D721Med (cell line): ENCODE measurements around the gene PIGZ.
A peak's percentile ranks its signal among the peaks of the same experiment; 100 is the strongest.

Source experiments
- DNase-seq: peaks from one replicate; pipeline ENCODE4 v3.0.0; 2011; ENCODE audit warnings: low spot score; ENCODE audit not compliant: insufficient read length
- FAIRE-seq: peaks from 2 replicates; lab custom pipeline; 2011; peaks lifted over from hg19 to GRCh38; lab: Jason Lieb, UNC
- TF ChIP-seq, protein P1 (sequence below): IDR thresholded peaks from 2 replicates; pipeline ENCODE4 v1.5.1; 2012; ENCODE audit warnings: mild to moderate bottlenecking, control low read depth; ENCODE audit not compliant: insufficient read depth; ENCODE audit errors: missing control alignments

Gene PIGZ

DNA sequence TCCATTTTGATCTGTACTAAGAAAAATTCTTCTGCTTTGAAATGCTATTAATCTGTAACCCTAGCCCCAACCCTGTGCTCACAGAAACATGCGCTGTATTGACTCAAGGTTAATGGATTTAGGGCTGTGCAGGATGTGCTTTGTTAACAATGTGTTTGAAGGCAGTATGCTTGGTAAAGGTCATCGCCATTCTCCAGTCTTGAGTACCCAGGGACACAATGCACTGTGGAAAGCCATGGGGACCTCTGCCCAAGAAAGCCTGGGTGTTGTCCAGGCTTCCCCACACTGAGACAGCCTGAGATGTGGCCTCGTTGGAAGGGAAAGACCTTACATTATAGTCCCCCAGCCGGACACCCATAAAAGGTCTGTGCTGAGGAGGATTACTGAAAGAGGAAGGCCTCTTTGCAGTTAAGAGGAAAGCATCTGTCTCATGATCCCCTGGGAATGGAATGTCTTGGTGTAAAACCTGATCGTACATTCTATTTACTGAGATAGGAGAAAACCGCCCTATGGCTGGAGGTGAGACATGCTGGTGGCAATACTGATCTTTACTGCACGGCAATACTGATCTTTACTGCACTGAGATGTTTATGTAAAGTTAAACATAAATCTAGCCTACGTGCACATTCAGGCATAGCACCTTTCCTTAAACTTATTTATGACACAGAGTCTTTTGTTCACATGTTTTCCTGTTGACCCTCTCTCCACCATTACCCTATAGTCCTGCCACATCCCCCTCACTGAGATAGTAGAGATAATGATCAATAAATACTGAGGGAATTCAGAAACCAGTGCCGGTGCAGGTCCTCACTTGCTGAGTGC, 6.3 kb downstream of the PIGZ start:
- no peak for FAIRE-seq
- DNase-seq = no peak

DNA sequence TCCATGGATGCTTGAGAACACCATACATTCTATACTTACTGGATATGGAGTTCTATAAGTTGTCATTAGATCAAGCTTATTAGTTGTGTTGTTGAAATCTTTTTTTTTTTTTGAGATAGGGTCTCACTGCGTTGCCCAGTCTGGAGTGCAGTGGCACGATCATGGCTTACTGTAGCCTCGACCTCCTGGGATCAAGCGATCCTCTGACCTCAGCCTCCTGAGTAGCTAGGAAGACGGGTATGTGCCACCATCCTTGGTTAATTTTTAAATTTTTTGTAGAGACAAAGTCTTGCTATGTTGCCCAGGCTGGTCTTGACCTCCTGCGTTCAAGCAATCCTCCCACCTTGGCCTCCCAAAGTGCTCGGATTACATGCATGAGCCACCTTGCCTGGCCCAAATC, 13.8 kb downstream of the PIGZ start:
- DNase-seq (no peak), FAIRE-seq (no peak)
- TF ChIP-seq, protein P1, sequence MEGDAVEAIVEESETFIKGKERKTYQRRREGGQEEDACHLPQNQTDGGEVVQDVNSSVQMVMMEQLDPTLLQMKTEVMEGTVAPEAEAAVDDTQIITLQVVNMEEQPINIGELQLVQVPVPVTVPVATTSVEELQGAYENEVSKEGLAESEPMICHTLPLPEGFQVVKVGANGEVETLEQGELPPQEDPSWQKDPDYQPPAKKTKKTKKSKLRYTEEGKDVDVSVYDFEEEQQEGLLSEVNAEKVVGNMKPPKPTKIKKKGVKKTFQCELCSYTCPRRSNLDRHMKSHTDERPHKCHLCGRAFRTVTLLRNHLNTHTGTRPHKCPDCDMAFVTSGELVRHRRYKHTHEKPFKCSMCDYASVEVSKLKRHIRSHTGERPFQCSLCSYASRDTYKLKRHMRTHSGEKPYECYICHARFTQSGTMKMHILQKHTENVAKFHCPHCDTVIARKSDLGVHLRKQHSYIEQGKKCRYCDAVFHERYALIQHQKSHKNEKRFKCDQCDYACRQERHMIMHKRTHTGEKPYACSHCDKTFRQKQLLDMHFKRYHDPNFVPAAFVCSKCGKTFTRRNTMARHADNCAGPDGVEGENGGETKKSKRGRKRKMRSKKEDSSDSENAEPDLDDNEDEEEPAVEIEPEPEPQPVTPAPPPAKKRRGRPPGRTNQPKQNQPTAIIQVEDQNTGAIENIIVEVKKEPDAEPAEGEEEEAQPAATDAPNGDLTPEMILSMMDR = no peak

More for the DNA sequence above, 6.3 kb downstream of the PIGZ start:
- TF ChIP-seq, protein P1 = no peak

DNA sequence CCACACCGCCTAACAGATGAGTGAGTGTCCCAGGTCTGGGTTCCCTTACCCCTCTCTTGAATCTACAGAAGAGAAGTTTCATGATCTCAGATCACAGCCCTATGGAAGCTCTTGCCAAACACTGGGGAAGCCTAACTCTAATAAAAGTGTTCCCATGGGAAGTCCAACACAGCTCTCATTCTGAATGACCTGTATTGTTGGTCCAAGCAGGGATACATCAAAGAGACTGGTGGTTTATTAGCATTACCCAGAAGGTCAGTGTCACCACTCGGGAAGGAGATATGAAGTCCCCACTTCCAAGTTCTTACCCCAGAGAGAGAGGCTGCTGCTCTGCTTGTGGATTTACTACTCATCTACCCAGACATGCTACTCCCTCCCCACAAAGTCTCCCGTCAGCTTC, 17.3 kb downstream of the PIGZ start:
- DNase-seq = no peak
- no peak for FAIRE-seq
- TF ChIP-seq, protein P1 = no peak

DNA sequence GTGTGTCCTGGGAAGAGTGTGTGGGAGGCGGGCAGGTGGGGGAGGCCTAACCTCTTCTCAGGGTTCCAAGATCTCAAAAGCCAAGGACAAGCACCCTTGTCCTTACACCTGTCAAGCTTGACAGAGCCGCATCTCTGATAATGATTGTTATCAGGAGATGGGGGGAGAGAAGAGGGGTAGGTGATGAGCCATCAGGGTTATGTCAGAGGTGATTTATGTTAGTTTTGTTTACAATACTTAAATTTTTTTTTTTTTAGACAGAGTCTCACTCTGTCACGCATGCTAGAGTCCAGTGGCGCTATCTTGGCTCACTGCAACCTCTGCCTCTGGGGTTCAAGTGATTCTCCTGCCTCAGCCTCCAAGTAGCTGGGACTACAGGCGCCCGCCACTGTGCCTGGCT, 18.9 kb downstream of the PIGZ start:
- no peak for DNase-seq
- no peak for FAIRE-seq
- TF ChIP-seq, protein P1 = no peak

DNA sequence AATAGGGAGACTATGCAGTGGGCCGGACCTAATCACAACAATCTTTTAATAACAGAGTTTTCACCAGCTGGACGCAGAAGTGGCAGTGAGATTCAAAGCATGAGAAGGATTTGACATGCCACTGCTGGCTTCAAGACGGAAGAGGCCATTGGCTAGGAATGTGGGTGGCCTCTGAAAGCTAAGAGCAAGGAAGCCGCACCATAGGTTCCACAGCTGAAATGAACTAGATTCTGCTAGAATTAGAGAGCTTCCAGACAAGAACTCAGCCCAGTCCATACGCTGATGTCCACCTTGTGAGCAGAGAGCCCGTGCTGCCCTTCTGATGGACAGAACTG, 19.4 kb downstream of the PIGZ start:
- DNase-seq = no peak
- TF ChIP-seq, protein P1 = no peak
- FAIRE-seq = no peak

DNA sequence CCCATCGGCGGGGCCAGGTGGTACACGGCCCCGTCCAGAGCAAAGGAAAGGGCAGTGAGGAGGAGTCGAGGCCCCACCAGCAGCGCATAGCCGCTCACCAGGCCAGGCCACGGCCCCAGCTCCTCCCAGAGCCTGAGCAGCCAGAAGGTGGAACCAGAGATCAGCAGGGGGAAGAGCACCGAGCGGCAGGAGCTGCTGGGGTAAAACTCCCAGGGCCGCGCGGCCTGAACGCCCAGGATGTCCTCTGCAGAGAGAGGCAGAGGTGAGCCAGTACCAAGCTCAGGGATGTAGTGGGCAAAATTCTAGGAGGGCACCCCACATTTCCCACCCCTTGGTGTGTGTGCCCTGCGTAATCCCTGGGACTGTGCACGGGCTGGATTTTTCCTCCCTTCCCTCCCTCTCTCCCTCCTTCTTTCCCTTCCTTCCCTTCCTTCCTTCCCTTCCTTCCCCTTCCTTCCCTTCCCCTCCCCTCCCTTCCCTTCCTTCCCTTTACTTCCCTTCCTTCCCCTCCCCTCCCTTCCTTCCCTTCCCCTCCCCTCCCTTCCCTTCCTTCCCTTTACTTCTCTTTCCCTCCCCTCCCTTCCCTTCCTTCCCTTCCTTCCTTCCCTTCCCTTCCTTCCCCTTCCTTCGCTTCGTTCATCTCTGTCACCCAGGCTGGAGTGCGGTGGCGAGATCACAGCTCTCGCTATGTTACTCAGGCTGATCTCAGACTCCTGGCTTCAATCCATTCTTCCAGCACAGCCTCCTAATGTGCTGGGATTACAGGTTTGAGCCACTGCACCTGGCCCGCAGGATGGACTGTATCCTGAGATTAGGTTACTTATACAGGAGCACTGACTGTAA, 20.0 kb downstream of the PIGZ start:
- DNase-seq (no peak), FAIRE-seq (no peak)
- TF ChIP-seq, protein P1 = peak; percentile 13
